Transverse colon (tissue), 3 donors: Measurements from ENCODE around the gene MRC1.

Experiments used
- CTCF ChIP-seq, 5 experiments: fragments of 200-600 bp in 3 of 5; fragments of 450-650 bp in 2 of 5; sonication (generic) in 3 of 5; IDR thresholded peaks; 1 replicate in 2 of 5; 2 replicates in 3 of 5; pipeline ENCODE4 v1.5.1; 2016 to 2017; ENCODE audit warnings: antibody characterized with exemption in 5 of 5, inconsistent platforms in 3 of 5, mild to moderate bottlenecking in 2 of 5, moderate library complexity in 1 of 5
- EP300 ChIP-seq: sonication (generic); formaldehyde crosslinking; IDR thresholded peaks from one replicate; pipeline ENCODE4 v1.6.1; 2017; ENCODE audit warnings: antibody characterized with exemption, low read depth
- POLR2A ChIP-seq: fragments of 450-650 bp; IDR thresholded peaks from one replicate; pipeline ENCODE4 v1.6.1; 2016; ENCODE audit warnings: antibody characterized with exemption, mild to moderate bottlenecking, moderate library complexity

GRCh38 chr10:17921378-17921777 lies 112.2 kb downstream of the MRC1 start:
- TF ChIP-seq CTCF (IDR thresholded peaks at IDR 0.05) (no peak), POLR2A (no peak), EP300 (no peak)
